Astrocyte (in vitro differentiated cells and primary cell): ENCODE measurements around the gene KCNAB1. TPM values are rescaled to one million over a fixed set of nuclear protein-coding genes. Genes with fewer than 3 reads are reported as not detected.

Source experiments
- DNase-seq: peaks from one replicate; pipeline ENCODE4 v3.0.0-alpha.2; 2010; ENCODE audit warnings: low read depth
- FAIRE-seq: peaks from 2 replicates; lab custom pipeline; 2011; peaks lifted over from hg19 to GRCh38; lab: Jason Lieb, UNC
- H2AFZ ChIP-seq: 2 replicates; pipeline ENCODE4 v1.6.0; 2012; ENCODE audit warnings: low read depth, low read length, inconsistent platforms
- H3K27ac ChIP-seq: 2 replicates; pipeline ENCODE4 v1.5.1; 2011; ENCODE audit warnings: low read depth, low read length, inconsistent platforms
- H3K27me3 ChIP-seq: 2 replicates; pipeline ENCODE4 v1.6.0; 2011; ENCODE audit warnings: low read length, inconsistent platforms; ENCODE audit not compliant: insufficient read depth
- H3K36me3 ChIP-seq: 2 replicates; pipeline ENCODE4 v1.5.1; 2011; ENCODE audit warnings: low read length, inconsistent platforms; ENCODE audit not compliant: insufficient read depth
- H3K4me1 ChIP-seq: 2 replicates; pipeline ENCODE4 v1.5.1; 2011; ENCODE audit warnings: low read length, inconsistent platforms; ENCODE audit not compliant: insufficient read depth
- H3K4me2 ChIP-seq: 2 replicates; pipeline ENCODE4 v1.6.0; 2012; ENCODE audit warnings: low read length, inconsistent platforms
- H3K4me3 ChIP-seq: 2 replicates; pipeline ENCODE4 v1.5.1; 2011; ENCODE audit warnings: low read depth, mild to moderate bottlenecking, low read length, inconsistent platforms; ENCODE audit not compliant: insufficient read depth
- H3K79me2 ChIP-seq: 2 replicates; pipeline ENCODE4 v1.6.0; 2012; ENCODE audit warnings: mild to moderate bottlenecking, low read length, inconsistent platforms; ENCODE audit not compliant: insufficient read depth
- H3K9ac ChIP-seq: 2 replicates; pipeline ENCODE4 v1.6.0; 2012; ENCODE audit warnings: mild to moderate bottlenecking, low read length, inconsistent platforms
- H3K9me3 ChIP-seq: 2 replicates; pipeline ENCODE4 v1.5.1; 2012; ENCODE audit warnings: low read depth, mild to moderate bottlenecking, low read length, inconsistent platforms; ENCODE audit not compliant: insufficient read depth
- H4K20me1 ChIP-seq: 2 replicates; pipeline ENCODE4 v1.6.0; 2012; ENCODE audit warnings: low read length, inconsistent platforms; ENCODE audit not compliant: insufficient read depth
- H3K27ac Mint-ChIP-seq: one replicate; pipeline ENCODE4 v1.8.0; 2021; ENCODE audit warnings: mild to moderate bottlenecking, mixed read lengths; ENCODE audit not compliant: unreplicated experiment
- H3K27me3 Mint-ChIP-seq: one replicate; pipeline ENCODE4 v1.8.0; 2021; ENCODE audit warnings: low read depth, mixed read lengths; ENCODE audit not compliant: unreplicated experiment
- H3K36me3 Mint-ChIP-seq: one replicate; pipeline ENCODE4 v1.8.0; 2021; ENCODE audit warnings: low read depth, mixed read lengths; ENCODE audit not compliant: unreplicated experiment
- H3K4me1 Mint-ChIP-seq: one replicate; pipeline ENCODE4 v1.8.0; 2021; ENCODE audit warnings: low read depth, mixed read lengths; ENCODE audit not compliant: unreplicated experiment
- H3K4me3 Mint-ChIP-seq: one replicate; pipeline ENCODE4 v1.8.0; 2021; ENCODE audit warnings: mild to moderate bottlenecking, moderate library complexity, mixed read lengths; ENCODE audit not compliant: unreplicated experiment
- H3K9me3 Mint-ChIP-seq: one replicate; pipeline ENCODE4 v1.8.0; 2021; ENCODE audit warnings: mild to moderate bottlenecking, mixed read lengths; ENCODE audit not compliant: unreplicated experiment
- EZH2 ChIP-seq: IDR thresholded peaks from 2 replicates; pipeline ENCODE4 v1.6.1; 2012; ENCODE audit warnings: mild to moderate bottlenecking, low read length, inconsistent platforms; ENCODE audit not compliant: insufficient read depth
- total RNA-seq: library from RNA; stranded (reverse); gene quantifications from 2 replicates; pipeline ENCODE4 v1.2.1, GENCODE V29; 2021
- TF ChIP-seq, protein P1 (sequence below): IDR thresholded peaks from 2 replicates; pipeline ENCODE4 v1.5.1; 2011; ENCODE audit warnings: low read depth, mild to moderate bottlenecking, inconsistent platforms, low read length, moderate library complexity; ENCODE audit not compliant: insufficient read depth

KCNAB1 gene
- total RNA-seq, 1 donor from 2014 or later: 0.30 TPM

DNA sequence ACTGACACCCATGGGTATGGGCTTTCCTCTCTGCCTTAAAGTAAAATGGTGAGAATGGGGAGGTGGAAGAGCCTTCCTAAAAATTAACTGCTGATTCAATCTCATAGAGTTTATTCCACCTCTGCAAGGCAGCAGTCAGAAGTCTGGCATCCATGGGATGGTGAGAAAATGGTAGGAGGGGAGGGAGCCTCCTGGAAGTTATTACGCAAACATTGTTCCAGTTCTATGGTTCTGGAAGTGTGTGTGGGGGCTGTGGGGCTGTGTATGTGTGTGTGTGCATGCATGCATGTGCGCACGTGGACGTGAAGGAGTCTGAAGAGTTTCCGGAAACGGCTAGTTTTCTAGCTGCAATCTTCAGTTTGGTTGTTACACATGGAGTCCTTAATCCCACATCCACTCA is 177.6 kb downstream of the KCNAB1 start:
- Histone ChIP-seq H3K9ac (no peak overlapping the region), H3K27ac (no peak overlapping the region), H3K9me3 (no peaks in the 10 kb centered on the region), H2AFZ (no peak overlapping the region), H3K4me1 (no peaks in the 10 kb centered on the region), H3K27me3 (peaks cover 4% of the 10 kb centered on the region), H3K4me2 (no peak overlapping the region), H3K4me3 (no peak overlapping the region), H3K36me3 (no peaks in the 10 kb centered on the region), H4K20me1 (no peaks in the 10 kb centered on the region), H3K79me2 (no peaks in the 10 kb centered on the region)
- H3K36me3 Mint-ChIP-seq: no peaks in the 10 kb centered on the region
- TF ChIP-seq, protein P1, sequence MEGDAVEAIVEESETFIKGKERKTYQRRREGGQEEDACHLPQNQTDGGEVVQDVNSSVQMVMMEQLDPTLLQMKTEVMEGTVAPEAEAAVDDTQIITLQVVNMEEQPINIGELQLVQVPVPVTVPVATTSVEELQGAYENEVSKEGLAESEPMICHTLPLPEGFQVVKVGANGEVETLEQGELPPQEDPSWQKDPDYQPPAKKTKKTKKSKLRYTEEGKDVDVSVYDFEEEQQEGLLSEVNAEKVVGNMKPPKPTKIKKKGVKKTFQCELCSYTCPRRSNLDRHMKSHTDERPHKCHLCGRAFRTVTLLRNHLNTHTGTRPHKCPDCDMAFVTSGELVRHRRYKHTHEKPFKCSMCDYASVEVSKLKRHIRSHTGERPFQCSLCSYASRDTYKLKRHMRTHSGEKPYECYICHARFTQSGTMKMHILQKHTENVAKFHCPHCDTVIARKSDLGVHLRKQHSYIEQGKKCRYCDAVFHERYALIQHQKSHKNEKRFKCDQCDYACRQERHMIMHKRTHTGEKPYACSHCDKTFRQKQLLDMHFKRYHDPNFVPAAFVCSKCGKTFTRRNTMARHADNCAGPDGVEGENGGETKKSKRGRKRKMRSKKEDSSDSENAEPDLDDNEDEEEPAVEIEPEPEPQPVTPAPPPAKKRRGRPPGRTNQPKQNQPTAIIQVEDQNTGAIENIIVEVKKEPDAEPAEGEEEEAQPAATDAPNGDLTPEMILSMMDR: no peak
- TF ChIP-seq EZH2: no peak
- H3K4me3 Mint-ChIP-seq: no peak overlapping the region
- peaks cover 23% of the 10 kb centered on the region for H3K27me3 Mint-ChIP-seq
- no peaks in the 10 kb centered on the region for H3K9me3 Mint-ChIP-seq
- FAIRE-seq (no peak), DNase-seq (no peak)
- H3K27ac Mint-ChIP-seq: no peak overlapping the region
- no peaks in the 10 kb centered on the region for H3K4me1 Mint-ChIP-seq

DNA sequence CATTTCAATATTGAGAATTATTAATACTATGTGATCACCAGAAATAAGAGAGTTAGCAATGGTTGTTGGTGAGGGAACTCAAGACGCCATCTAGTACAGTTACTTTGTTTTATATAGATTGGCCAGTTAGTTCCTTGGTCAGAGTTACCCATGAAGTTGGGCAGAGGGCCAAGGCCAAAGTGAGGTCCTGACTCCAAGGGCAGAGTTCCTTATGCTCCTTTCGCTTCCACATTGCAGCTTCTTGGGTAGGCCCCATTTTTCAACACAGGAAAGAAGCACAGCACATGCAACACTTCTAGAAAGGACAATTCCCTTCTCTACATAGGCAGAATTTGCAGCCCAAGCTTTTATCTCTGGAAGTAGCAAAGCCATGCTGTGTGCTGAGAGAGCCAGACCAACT is 178.6 kb downstream of the KCNAB1 start:
- no peaks in the 10 kb centered on the region for H4K20me1 ChIP-seq
- H3K9me3 Mint-ChIP-seq: no peaks in the 10 kb centered on the region
- no peak overlapping the region for H3K4me3 ChIP-seq
- no peaks in the 10 kb centered on the region for H3K79me2 ChIP-seq
- FAIRE-seq: no peak
- H3K4me3 Mint-ChIP-seq: no peak overlapping the region
- H2AFZ ChIP-seq: no peak overlapping the region
- no peaks in the 10 kb centered on the region for H3K36me3 Mint-ChIP-seq
- no peak for DNase-seq
- H3K27me3 Mint-ChIP-seq: peaks cover 13% of the 10 kb centered on the region
- no peak overlapping the region for H3K27ac ChIP-seq
- H3K4me1 Mint-ChIP-seq: no peaks in the 10 kb centered on the region
- no peak overlapping the region for H3K9ac ChIP-seq
- no peaks in the 10 kb centered on the region for H3K9me3 ChIP-seq
- TF ChIP-seq EZH2: no peak
- TF ChIP-seq, protein P1: no peak
- no peaks in the 10 kb centered on the region for H3K36me3 ChIP-seq
- no peaks in the 10 kb centered on the region for H3K4me1 ChIP-seq
- no peak overlapping the region for H3K27ac Mint-ChIP-seq
- no peaks in the 10 kb centered on the region for H3K27me3 ChIP-seq
- H3K4me2 ChIP-seq: no peak overlapping the region

- Mint-ChIP-seq H3K27ac (no peak overlapping the region), H3K9me3 (no peaks in the 10 kb centered on the region), H3K27me3 (peaks cover 10% of the 10 kb centered on the region), H3K36me3 (no peaks in the 10 kb centered on the region), H3K4me3 (no peak overlapping the region), H3K4me1 (no peaks in the 10 kb centered on the region)
- Histone ChIP-seq H2AFZ (no peak overlapping the region), H3K79me2 (no peaks in the 10 kb centered on the region), H3K4me3 (no peak overlapping the region), H3K4me2 (no peak overlapping the region), H3K27ac (no peak overlapping the region), H3K4me1 (peaks cover 5% of the 10 kb centered on the region), H3K9me3 (no peaks in the 10 kb centered on the region), H4K20me1 (no peaks in the 10 kb centered on the region), H3K27me3 (no peaks in the 10 kb centered on the region), H3K9ac (no peak overlapping the region), H3K36me3 (no peaks in the 10 kb centered on the region)
- no peak for FAIRE-seq
- TF ChIP-seq, protein P1: no peak
- TF ChIP-seq EZH2: no peak
- DNase-seq: no peak
These were observed 179.2 kb downstream of the KCNAB1 start for GRCh38 chr3:156299569-156299968.
